GM12872 (cell line): Measurements from ENCODE around the gene FYN.

Experiments
- TF ChIP-seq, protein P1 (sequence below): IDR thresholded peaks from 3 replicates; pipeline ENCODE4 v1.5.1; 2011; ENCODE audit warnings: low read depth, mild to moderate bottlenecking, low read length, moderate library complexity; ENCODE audit not compliant: insufficient read depth

The FYN gene

GRCh38 chr6:111846492-111847409 lies 26.5 kb downstream of the FYN start:
- TF ChIP-seq, protein P1, sequence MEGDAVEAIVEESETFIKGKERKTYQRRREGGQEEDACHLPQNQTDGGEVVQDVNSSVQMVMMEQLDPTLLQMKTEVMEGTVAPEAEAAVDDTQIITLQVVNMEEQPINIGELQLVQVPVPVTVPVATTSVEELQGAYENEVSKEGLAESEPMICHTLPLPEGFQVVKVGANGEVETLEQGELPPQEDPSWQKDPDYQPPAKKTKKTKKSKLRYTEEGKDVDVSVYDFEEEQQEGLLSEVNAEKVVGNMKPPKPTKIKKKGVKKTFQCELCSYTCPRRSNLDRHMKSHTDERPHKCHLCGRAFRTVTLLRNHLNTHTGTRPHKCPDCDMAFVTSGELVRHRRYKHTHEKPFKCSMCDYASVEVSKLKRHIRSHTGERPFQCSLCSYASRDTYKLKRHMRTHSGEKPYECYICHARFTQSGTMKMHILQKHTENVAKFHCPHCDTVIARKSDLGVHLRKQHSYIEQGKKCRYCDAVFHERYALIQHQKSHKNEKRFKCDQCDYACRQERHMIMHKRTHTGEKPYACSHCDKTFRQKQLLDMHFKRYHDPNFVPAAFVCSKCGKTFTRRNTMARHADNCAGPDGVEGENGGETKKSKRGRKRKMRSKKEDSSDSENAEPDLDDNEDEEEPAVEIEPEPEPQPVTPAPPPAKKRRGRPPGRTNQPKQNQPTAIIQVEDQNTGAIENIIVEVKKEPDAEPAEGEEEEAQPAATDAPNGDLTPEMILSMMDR: no peak

DNA sequence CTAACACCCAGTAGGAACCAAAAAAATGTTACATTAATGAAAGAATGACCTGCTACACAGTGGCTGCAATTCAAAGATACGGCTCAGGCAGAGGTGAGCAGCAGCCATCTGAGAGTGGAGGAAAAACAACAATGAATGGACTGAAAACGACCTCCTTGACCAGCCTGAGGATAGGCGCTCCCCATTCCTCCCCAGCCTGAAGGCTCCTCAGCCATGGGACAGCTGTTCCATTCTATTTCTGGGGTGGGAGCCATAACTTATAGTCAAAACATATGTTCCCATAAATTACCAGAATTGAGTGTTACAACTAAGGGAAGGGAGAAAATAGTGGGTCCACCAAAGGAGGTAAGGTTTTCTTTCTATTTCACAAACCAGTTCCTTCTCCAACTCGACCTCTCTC lies 27.2 kb downstream of the FYN start:
- TF ChIP-seq, protein P1: no peak

DNA sequence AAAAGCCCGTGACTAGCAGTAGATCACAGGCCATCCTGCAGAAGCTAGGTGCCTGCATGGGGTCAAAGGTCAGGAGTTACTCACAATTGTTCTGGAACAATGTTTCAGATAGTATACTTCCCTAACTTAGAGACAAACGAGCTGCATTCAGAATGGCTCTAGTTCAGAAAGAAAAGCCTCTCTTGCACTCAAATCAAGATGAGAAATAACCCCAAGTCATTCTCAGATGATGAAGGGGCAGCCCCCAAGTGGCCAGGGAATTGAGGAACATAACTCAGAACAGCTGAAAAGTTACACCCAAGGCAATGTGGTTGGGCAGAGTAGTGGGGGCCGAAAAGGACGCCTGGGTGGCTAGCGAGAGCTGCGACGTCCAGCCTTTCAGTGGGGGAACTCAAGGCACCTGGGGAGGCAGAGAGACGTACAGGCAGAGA lies 27.8 kb downstream of the FYN start:
- TF ChIP-seq, protein P1: no peak

GRCh38 chr6:111844921-111845320 lies 28.3 kb downstream of the FYN start:
- TF ChIP-seq, protein P1: no peak

GRCh38 chr6:111844376-111844775 lies 28.9 kb downstream of the FYN start:
- TF ChIP-seq, protein P1: no peak

GRCh38 chr6:111843347-111844147 lies 29.7 kb downstream of the FYN start:
- TF ChIP-seq, protein P1: no peak

DNA sequence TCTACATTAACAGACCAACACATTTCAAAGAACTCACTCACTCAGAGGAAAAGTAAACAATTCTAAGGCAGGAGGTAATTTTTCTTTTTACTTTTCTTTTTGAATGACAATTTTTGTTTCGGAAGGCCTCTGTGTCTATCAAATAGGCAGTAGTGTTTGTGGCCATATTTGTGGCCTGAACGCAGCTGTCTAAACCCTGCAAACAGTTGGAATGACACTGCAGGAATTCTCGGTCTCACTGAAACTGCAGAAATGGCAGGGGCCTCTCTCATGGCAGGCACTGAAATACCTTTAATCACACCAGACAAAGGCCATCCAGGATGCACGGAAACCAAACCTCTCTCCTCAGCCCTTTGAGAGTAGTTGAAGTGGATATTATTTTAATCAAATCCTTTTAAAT lies 30.4 kb downstream of the FYN start:
- TF ChIP-seq, protein P1: no peak
